GM21360 (cell line): ENCODE measurements around the gene FBXL13.
A peak's percentile ranks its signal among the peaks of the same experiment; 100 is the strongest.
"Not testable (repeated sequence)": the region's sequence is repeated elsewhere in the genome, so short reads cannot be mapped to it uniquely, and the experiment has no call there.

Experiments
- ATAC-seq: cut with Tn5 transposase; IDR thresholded peaks from one replicate; pipeline ENCODE4 v1.9.1; 2021; ENCODE audit warnings: mild to moderate bottlenecking, moderate library complexity; ENCODE audit not compliant: unreplicated experiment

FBXL13 gene

GRCh38 chr7:102869195-102869594 lies 205.4 kb downstream of the FBXL13 start:
- ATAC-seq, result no peak

DNA sequence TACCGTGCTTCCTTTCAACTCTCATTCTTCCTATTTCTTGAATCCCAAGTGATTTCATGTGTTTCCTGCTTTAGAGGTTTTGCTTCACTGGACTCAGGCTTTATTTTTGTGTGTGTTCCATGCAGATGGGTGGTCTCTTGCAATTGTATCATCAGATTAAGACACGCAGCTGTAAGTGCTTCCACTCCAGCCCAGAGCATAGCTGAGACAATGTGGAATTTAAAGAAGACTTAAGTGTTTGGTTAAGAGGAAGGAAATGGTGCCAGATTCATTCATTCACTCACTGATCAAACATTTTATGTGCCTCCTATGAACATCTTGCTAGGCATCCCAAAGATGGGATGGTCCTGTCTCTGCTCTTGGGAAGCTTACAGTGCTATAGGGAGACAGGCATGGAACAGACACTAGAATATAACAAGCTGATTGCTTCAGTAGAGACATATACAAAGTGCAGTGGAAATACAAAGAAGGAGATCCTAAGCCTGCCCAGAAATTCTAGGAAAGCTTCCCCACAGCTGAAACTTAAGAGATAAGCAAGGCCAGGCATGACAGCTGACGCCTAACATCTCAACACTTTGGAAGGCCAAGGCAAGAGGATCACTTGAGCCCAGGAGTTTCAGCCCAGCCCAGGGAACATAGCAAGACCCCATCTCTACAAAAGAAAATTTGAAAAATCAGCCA lies 207.9 kb downstream of the FBXL13 start:
- no peak for ATAC-seq

DNA sequence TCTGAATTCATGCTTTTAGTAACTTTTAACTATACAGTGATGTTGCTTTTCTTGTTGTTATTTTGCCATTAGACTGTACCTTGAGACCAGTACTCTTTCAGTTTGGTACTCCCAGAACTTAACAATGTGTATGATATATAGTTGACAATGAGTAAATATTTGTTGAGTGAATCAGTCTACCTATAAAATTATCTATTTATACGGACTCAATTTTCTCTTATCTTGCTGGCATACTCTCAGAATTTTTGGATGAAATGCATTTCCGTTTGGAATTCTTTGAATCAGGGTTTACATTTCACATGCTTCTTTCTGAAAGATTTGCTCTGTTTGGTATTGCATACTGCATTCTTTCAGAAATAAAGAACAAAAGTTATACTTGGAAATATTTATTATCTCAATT lies 209.6 kb downstream of the FBXL13 start:
- ATAC-seq, result no peak

- no peak for ATAC-seq
Observed at GRCh38 chr7:102860351-102860811, 214.2 kb downstream of the FBXL13 start.

GRCh38 chr7:102859799-102860125 lies 214.8 kb downstream of the FBXL13 start:
- ATAC-seq, result no peak

DNA sequence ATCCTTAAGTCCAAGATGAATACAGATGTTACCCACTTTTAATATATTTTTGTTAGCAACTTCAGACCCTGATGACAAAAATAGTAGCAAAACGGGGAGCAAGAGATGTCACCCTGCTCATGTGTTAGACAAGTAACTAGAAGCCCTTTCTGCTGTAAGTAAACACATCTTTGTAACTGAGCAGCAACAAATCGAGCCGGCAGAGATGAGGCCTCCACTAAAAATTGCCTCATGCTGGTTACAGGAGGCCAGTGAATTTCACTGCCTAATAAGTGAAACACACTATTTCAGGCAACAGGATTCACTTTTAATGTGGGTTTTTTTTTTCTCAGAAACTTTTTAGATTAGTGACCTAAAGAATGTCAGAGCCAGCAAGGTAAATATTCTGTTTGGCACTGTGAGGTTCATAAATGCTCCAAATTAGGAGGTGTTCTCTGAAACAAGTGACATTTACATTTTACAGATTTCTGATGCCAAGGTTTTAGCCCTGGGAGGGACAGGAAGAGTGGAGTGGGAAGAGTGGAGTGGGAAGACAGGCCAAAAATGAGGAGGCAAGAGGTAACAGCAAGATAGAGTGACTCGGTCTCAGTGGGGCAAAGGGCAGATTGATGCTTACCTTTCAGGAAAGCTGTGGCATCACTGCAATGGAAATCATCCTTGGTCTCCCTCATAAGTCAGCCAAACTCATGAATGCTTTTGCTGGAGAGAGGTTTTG lies 215.4 kb downstream of the FBXL13 start:
- no peak for ATAC-seq

DNA sequence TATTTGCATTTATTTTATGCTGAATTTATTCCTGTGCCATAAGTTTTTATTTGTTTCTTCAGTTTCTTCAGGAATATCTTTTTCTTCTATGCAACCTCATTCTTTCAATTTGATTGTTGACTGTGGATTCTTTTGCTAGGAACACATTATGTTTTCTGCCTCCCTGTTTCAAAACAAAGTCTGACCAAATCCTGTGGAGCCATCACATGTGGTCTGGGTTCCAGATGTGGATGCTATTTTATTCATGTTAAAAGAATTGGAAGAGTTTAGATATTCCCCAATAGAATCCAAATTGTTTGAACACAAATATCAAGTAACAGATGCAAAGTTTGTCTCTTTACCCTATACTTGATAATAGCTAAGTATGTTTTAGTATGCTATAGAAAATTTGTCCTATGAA lies 218.6 kb downstream of the FBXL13 start:
- ATAC-seq, result no peak

DNA sequence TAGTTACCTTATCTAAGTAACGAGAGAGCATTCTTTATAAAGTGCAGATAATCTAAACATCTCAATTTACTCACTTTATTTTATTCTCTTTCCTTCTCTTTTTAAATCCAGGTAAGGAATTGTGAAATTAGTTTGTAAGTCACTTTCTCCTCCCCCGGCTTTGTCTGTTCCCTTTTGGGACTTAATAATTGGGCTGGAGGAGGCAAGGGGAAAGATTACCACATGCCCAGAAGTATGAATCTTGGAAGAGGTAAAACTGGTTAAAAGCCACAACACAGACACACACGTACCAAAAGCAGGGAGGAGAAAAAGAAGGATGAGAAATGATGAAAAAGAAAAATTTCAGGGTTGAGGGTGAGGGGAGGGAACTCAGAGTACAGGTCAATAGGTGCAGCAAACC lies 225.1 kb downstream of the FBXL13 start:
- ATAC-seq, result no peak

DNA sequence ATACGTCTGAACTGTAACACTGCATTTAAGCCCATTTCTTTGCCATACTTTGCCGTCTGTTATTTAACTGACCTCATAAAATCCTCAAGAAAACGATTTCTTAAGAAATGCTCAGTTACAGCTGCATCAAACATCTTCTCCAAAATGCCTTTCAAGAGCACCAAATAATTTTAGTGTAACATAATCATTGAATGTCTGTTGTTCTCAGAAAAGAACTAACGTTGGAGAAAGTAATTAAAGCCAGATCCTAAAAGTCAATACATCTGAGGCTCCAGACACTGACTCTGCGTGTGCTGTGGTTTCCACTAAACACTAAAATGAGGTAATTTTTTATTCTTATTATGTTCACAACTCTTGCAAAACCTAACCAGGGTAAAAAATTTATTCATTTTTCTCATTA lies 225.5 kb downstream of the FBXL13 start:
- no peak for ATAC-seq

DNA sequence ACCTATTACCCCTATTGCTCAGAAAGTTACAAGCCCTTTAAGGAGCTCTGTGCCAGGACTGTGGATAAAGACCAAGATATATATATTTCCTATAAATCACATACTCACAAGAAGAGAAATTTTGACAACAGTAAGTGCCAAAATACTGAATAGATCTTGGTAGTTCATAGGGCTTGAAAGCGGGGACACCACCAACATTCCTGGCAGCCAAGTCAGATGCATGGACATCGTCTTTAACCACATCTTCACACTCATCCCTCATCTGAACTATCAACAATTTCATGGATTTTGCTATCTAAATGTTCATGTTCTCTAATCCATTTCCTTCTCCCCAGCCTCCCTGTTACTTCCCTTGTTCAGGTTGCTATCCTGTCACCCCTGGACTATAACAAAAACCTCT lies 229.2 kb downstream of the FBXL13 start:
- no peak for ATAC-seq

GRCh38 chr7:102843850-102844249 lies 230.7 kb downstream of the FBXL13 start:
- ATAC-seq, result peak; percentile 61

GRCh38 chr7:102842284-102842683 lies 232.3 kb downstream of the FBXL13 start:
- ATAC-seq, result no peak

DNA sequence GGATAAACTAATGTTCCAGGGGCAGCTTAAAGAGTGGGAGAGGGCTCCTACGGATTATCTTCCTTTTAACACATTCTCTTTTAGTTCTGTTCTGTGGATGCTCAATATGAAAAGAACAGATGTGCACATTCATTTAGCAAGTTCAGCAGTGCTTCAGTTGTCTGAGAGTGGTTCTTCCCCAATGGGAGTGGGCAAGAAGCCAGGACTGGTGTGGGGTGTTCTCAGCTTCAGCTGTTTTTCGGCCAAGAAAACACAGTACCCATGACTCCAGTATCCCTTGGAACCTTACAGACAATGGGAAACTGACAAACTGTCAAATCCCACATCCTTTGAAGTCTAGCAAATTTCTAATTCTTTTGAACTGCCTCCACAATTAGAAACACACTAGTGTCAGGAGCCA lies 233.3 kb downstream of the FBXL13 start:
- no peak for ATAC-seq

GRCh38 chr7:102840404-102840803 lies 234.2 kb downstream of the FBXL13 start:
- ATAC-seq, result no peak

DNA sequence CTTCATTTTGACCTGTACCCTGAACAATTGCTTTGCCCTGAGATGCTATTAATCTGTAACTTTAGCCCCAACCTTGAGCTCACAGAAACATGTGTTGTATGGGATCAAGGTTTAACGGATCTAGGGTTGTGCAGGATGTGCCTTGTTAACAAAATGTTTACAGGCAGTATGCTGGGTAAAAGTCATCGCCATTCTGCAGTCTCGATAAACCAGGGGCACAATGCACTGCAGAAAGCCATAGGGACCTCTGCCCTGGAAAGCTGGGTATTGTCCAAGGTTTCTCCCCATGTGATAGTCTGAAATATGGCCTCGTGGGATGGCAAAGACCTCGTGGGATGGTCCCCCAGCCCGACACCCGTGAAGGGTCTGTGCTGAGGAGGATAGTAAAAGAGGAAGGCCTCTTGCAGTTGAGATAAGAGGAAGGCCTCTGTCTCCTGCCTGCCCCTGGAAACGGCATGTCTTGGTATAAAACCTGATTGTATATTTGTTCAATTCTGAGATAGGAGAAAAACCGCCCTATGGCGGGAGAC lies 236.0 kb downstream of the FBXL13 start:
- ATAC-seq, result not testable (repeated sequence)

GRCh38 chr7:102837802-102838201 lies 236.8 kb downstream of the FBXL13 start:
- ATAC-seq, result no peak

DNA sequence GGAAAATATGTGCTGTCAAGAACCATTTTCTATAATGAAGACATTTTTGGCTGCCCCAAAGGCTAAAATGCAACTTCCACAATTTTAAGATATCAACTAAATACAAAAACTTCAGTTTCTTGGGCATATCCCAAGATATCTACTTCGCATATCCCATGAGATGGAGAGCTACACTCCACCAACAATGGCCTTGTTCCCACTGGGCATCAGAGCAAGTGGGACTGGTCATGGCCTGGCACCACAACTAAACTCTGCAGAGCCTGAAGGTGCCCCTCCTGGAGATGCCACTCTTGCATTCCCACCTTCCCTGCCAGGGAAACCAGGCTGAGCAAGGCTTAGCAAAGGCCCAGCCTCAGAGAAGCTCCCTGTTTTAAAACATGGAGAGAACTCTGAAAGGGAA lies 237.6 kb downstream of the FBXL13 start:
- ATAC-seq, result no peak

GRCh38 chr7:102836191-102836919 lies 238.2 kb downstream of the FBXL13 start:
- no peak for ATAC-seq

DNA sequence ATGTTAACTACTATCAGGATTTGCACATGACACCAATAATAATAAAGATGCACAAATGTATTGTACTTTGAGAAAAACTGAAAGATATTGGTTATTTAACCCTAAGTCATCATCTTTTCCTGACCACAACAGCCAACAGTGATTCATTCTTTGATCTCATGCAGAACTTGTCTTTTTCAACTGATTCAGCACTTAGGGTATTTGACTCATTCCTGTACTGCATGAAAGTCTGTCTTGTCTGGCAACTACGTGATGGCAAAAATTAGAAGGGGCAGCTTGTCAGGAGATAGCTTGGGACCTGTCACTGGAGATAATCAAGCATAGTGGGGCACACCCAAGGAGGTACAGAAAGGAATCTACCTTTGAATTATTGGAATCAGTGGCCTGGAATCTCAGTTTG lies 239.6 kb downstream of the FBXL13 start:
- peak; percentile 89 for ATAC-seq

DNA sequence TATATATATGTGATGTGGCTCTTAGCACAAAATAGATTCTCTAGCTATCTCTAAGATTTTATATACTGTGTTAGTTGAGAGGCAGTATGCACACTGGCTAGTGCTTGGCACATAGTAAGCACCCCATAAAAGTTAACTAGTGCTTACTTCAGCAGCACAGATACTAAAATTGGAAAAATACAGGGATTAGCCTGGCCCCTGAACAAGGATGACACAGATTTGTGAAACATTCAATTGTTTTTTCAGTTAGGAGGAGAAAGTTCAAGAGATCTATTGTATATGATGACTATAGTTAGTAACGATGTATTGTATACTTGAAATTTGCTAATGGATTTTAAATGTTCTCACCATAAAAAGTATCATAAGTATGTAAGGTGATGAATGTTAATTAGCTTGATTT lies 240.1 kb downstream of the FBXL13 start:
- ATAC-seq, result no peak

DNA sequence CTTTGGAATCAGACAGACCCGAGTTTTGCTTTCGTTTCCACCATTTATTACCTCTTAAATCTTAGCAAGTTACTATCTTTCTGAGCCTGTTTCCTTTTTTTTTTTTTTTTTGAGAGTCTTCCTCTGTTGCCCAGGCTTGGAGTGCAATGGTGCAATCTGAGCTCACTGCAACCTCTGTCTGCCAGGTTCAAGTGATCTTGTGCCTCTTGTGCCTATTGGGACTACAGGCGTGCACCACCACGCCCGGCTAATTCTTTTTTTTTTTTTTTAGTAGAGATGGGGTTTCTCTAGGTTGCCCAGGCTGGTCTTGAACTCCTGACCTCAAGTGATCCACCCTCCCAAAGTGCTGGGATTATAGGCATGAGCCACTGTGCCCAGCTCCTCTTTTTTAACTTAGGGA lies 241.3 kb downstream of the FBXL13 start:
- no peak for ATAC-seq

DNA sequence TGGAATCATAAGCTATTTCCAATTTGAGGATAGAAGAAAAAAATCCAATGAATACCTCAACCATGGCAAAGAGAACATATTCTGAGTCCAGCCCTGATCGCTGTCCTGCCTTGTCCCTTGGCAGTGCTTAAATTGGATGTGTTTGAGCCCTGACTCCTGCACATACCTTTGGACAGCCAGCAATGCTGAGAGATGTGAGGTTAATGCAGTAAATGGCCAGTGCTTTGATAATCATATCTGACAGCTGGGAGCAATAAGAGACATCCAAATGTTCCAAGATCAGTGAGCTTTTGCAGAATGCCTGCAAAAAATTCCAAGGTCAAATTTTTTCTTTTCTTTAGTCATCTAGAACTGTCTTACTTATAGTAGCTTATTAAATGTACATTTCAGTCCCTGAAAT lies 241.9 kb downstream of the FBXL13 start:
- no peak for ATAC-seq
